NCI-H2196 (cell line): ENCODE results near the gene LITAF.

Source experiments
- DNase-seq: peaks from one replicate; lab custom pipeline; 2025; ENCODE audit not compliant: unreplicated experiment; lab: John Stamatoyannopoulos, UW

LITAF gene

DNA sequence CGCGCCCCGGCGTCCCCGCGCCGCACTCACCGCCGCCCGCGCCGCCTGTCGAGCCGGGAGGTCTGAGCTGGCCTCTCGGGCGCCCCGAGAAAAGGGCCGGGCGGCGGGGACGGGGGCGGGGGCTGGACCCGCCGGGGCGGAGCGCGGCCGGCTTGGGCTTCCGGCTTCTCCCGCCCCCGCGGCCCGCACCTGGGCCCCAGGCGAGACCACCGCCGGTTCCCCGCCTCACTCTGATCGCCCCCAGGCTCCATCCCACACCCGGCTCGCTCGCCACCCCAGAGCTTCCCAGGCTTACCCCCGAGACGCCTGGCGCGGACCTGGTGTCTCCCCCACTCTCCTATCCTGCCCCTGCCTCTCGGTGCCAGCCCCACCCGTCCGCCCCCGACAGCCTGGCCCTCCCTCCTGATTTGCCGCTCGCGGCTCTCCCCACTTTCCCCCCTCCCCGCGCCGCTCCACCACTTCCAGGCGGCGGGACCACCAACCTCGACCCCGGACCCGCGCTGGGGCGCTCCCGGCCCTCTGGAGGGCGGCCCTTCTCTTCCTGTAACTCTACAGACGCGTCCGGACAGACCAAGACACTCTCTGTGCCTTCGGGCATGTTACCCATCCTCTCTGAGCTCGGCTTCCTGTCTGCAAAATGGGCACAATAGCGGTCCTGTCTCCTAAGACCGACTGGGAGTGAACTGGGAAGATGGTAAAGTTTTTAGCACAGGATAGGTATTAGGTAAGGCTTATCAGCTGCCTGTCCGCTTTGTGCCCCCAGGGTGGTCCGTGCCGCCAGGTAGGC lies at the start of gene LITAF:
LITAF (minus strand) TSS at position 64 of the 787 bp plus-strand sequence. CDS start 30,189 bp downstream, outside the sequence.
- DNase-seq: peak; percentile 52

DNA sequence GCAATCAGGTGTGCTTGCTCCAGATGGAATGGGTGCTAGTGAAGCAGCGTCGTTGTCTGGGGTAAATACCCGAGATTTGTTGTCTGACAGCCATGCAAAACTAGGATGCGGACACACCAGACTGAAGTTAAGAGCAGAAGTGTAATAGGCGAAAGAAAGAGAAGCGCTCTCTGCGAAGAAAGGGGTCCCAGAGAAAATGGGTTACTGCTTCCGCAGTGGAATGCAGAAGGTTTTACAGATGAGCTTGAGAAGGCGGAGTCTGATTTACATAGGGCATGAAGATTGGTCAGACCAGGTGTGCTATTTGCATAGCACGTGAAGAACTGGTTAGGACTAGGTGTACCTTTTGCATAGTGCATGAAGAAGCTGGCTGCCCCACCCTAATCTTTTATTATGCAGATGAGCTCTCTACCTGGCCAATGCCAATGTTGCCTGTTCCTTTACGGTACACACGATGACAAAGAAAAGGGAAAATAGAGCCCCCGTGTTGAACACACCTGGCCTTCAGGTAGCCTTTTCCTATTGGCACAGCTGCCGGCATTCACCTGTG lies 49.5 kb upstream of the LITAF start:
- DNase-seq: peak; percentile 85

DNA sequence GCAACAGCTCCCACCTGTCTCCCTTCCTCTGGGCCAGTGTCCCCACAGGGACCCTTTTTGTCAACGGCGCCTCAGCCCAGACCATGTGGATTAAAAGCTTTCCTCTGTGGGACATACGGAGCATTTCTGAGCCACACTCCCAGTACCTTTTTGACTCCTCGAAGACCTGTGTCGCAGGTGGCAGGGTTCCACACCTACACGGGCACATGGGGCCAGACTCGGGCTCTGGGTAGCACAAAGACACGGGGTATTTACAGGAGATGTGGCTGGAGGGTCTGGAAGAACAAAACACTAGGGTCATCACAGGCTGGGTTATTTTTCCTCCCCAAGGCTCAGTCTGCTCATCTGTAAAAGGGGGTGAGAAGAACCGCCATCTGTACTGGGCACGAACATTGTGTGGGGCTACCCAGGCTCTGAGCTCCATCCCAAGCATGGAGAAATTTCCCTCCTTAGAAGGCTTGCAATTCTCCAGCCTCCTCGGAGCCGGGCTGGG lies 49.0 kb upstream of the LITAF start:
- DNase-seq: no peak

- no peak for DNase-seq
Measured at GRCh38 chr16:11635113-11635652, 48.5 kb upstream of the LITAF start.

DNA sequence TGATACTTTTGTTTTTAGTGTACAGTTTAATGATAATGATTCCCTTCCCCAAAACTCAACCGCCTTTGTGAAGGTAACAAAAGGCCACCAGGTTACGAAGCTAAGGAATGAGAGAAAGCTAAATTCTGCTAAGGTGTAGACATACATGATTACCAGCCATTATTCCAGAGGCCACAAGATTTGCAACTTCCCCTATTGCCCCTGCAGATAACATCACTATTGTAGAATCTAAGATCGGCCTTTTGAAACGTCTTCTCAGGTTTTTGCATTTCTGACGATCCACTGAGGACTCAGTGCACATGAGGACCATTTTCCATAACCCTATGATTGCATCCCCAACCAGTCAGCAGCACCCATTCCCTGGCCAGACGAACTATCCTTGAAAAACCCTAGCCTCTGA lies 47.6 kb upstream of the LITAF start:
- no peak for DNase-seq

GRCh38 chr16:11633113-11633512 lies 46.4 kb upstream of the LITAF start:
- no peak for DNase-seq

DNA sequence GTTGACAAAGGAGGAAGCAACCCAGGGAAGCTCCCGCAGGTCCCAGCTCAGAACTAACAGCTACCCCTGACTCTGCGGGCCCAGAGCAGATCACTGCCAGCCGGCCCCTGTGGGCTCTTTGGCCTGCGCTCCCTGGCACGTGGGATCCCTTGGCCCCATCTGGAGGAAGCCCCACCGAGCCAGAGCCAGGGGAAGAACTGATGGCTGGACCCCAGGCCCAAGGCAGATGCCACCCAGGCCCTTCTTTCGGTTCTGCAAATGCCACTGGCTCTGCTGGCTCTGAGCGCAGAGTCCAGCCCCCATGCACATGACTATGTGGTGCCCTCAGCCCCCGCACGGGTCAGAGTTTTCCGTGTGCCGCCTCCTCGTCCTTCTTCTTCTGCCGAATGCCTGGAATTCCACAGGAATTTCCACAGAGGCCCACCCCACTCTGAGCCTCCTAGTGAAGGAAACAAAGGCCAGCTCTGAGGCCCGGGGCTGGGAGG lies 45.8 kb upstream of the LITAF start:
- DNase-seq: no peak

DNA sequence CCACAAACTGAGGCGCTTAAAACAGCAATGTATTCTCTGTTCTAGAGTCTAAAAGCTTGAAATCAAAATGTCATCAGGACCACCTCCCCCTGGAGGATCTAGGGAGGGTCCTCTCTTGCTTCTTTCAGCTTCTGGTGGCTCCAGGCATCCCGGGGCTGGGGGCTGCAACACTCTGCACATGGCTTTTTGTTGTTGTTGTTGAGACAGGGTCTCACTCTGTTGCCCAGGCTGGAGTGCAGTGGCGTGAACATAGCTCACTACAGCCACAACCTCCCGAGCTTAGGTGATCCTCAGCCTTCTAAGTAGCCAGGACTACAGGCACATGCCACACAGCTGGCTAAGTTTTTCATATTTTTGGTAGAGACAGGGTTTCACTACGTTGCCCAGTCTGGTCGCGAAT lies 44.5 kb upstream of the LITAF start:
- no peak for DNase-seq

- no peak for DNase-seq
Measured at GRCh38 chr16:11630768-11631056, 44.0 kb upstream of the LITAF start.

DNA sequence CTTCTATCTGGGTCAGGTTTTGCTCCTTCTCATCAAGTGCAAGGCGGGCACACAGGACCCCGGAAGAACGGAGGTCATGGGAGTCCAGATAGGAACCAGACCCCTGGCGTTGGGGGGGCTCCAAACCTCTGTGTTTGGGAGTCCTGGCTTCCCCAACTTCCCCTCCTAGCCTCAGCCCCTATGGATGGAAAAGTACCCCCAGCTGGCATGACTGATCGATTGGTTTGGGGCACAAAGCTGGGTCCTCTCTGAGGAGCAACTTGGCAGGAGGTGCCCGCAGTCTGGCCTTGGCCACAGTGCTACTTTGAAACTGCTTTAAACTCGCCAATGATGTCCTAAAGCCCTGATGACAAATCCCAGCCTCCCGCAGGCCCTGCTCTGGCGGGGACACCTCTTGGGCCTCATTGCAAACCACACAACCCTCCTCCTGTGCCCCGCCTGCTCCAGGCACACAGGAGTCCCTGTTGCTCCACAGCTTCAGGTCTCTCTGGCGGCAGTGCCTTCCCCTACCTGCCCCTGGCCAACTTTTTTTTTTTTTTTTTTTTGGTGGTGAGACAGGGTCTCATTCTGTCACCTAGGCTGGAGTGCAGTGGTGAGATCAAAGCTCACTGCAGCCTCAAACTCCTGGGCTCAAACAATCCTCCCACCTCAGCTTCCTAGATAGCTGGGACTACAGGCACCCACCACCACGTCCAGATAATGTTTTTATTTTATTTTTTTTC lies 43.5 kb upstream of the LITAF start:
- DNase-seq: no peak

- DNase-seq: no peak
Measured at GRCh38 chr16:11629071-11630030, 42.6 kb upstream of the LITAF start.

GRCh38 chr16:11627822-11628457 lies 41.2 kb upstream of the LITAF start:
- no peak for DNase-seq

DNA sequence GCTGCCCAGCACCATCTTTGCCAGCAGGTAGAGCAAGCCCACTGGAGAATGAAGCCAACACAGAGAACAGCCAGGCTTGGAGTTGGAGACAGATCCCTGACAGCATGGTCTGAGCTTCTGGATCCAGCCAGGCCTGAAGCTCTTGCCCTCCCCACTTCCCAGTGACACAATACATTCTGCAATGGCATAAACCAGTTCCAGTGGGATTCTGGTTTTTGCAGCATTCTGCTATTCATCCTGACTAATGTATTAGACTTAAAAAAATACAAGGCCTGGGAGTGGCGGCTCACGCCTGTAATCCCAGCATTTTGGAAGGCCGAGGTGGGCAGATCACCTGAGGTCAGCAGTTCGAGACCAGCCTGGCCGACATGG lies 40.6 kb upstream of the LITAF start:
- no peak for DNase-seq

DNA sequence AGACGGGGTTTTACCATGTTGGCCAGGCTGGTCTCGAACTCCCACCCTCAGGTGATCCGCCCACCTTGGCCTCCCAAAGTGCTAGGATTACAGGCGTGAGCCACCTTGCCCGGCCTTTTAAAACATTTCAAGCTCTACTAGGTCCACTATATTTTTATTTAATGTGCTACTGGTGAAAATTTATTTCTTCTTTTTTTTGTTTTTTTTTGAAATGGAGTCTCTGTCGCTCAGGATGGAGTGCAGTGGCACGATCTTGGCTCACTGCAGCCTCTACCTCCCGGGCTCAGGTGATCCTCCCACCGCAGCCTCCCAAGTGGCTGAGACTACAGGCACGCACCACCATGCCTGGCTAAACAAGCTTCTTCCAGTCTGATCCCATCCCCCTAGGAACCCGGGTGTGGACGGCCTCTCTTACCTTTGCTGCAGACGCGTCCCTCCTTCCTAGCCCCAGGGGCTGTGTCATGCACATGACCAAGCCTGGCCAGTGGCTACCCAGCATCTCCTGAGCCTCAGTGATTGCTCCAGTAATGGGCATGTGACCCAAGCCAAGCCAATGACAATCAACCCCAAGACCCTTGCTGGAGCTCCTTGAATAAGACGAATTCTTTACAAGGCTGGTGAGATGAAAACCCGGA lies 40.1 kb upstream of the LITAF start:
- no peak for DNase-seq

DNA sequence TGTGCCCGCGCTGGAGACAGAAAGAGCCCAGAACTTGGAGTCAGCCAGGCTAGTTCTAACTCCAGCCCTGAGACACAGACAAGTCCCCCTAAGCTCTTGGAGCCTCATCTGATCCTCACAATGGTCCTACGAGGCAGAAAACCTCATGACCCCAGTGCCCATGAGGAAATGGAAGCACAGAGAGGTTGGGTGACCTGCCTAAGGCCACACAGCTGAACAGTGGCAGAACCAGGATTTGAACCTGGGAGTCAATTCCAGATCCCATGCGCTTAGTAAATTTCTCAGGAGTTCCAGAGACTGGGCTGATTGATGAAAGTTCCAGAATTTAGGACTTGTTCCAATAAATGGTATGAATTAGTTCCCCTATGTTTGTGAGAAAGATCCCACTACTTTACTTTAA lies 39.0 kb upstream of the LITAF start:
- DNase-seq: no peak

- DNase-seq: no peak
Measured at GRCh38 chr16:11624636-11625607, 38.2 kb upstream of the LITAF start.

- DNase-seq: no peak
Measured at GRCh38 chr16:11624205-11624604, 37.5 kb upstream of the LITAF start.

GRCh38 chr16:11621920-11622651 lies 35.4 kb upstream of the LITAF start:
- DNase-seq: no peak
